Suprapubic skin (tissue), 4 donors: ENCODE results near the gene SCYL3. TPM values are rescaled to one million over a fixed set of nuclear protein-coding genes. Genes with fewer than 3 reads are reported as not detected.

Experiments used
- DNase-seq, 2 donors: peaks; one replicate each; pipeline ENCODE4 v3.0.0-alpha.2; 2019; ENCODE audit warnings: low spot score in 2 of 2
- H3K27ac ChIP-seq: fragments of 200-600 bp; sonication (generic); one replicate; pipeline ENCODE4 v1.5.1; 2019
- H3K27me3 ChIP-seq: fragments of 200-600 bp; sonication (generic); one replicate; pipeline ENCODE4 v1.5.1; 2019
- H3K36me3 ChIP-seq: fragments of 200-600 bp; sonication (generic); one replicate; pipeline ENCODE4 v1.5.1; 2019
- H3K4me1 ChIP-seq: fragments of 200-600 bp; sonication (generic); one replicate; pipeline ENCODE4 v1.5.1; 2019
- H3K4me3 ChIP-seq: fragments of 200-600 bp; sonication (generic); one replicate; pipeline ENCODE4 v1.5.1; 2019; ENCODE audit warnings: mild to moderate bottlenecking
- H3K9me3 ChIP-seq: fragments of 200-600 bp; sonication (generic); one replicate; pipeline ENCODE4 v1.5.1; 2019
- CTCF ChIP-seq, 2 donors: fragments of 200-600 bp in 1 of 2; fragments of 450-650 bp in 1 of 2; sonication (generic) in 1 of 2; IDR thresholded peaks; one replicate each; pipeline ENCODE4 v1.5.1; 2016 to 2019; ENCODE audit warnings: antibody characterized with exemption in 2 of 2, mild to moderate bottlenecking in 1 of 2, moderate library complexity in 1 of 2
- EP300 ChIP-seq: sonication (generic); formaldehyde crosslinking; IDR thresholded peaks from one replicate; pipeline ENCODE4 v1.6.1; 2017; ENCODE audit warnings: antibody characterized with exemption
- POLR2A ChIP-seq, 2 donors: fragments of 450-650 bp; IDR thresholded peaks; one replicate each; pipeline ENCODE4 v1.6.1; 2017; ENCODE audit warnings: antibody characterized with exemption in 2 of 2, mild to moderate bottlenecking in 2 of 2, moderate library complexity in 2 of 2
- POLR2AphosphoS5 ChIP-seq, 3 donors: sonication (generic); formaldehyde crosslinking; IDR thresholded peaks; one replicate each; pipeline ENCODE4 v1.6.1; 2017; ENCODE audit warnings: antibody characterized with exemption in 3 of 3
- WGBS: methylation state at CpG from one replicate; pipeline ENCODE4 v1.1.5; 2018; 5-methylcytosine and 5-hydroxymethylcytosine counted together
- total RNA-seq, 4 donors: library from RNA; depleted of rRNA; stranded (reverse); fragments of >200 nt; gene quantifications; one replicate each; pipeline ENCODE4 v1.1.0, GENCODE V29; 2016

The SCYL3 gene
- total RNA-seq, 4 donors from 2014 or later: 10.8 to 18.3 (median 14.6) TPM

- Histone ChIP-seq H3K4me1 (peaks cover under 1% of the 10 kb centered on the region), H3K36me3 (no peaks in the 10 kb centered on the region), H3K27ac (no peak overlapping the region), H3K27me3 (no peaks in the 10 kb centered on the region), H3K9me3 (no peaks in the 10 kb centered on the region), H3K4me3 (no peak overlapping the region)
- TF ChIP-seq POLR2AphosphoS5 (IDR thresholded peaks at IDR 0.05) (no peak), POLR2A (IDR thresholded peaks at IDR 0.05) (no peak), CTCF (IDR thresholded peaks at IDR 0.05) (no peak), EP300 (no peak)
- 61% methylated on average over 4 of the region's 4 CpGs for WGBS
- DNase-seq: no peak
Observed at GRCh38 chr1:169899519-169900217, 6.0 kb upstream of the SCYL3 start.

- TF ChIP-seq POLR2A (IDR thresholded peaks at IDR 0.05) (no peak), POLR2AphosphoS5 (IDR thresholded peaks at IDR 0.05) (no peak), CTCF (IDR thresholded peaks at IDR 0.05) (no peak), EP300 (no peak)
- Histone ChIP-seq H3K4me1 (peaks cover 23% of the 10 kb centered on the region), H3K36me3 (no peaks in the 10 kb centered on the region), H3K9me3 (no peaks in the 10 kb centered on the region), H3K27me3 (no peaks in the 10 kb centered on the region), H3K27ac (no peak overlapping the region), H3K4me3 (no peak overlapping the region)
- WGBS: 90% methylated on average over 4 of the region's 4 CpGs
- DNase-seq: no peak
Observed at GRCh38 chr1:169896013-169896412, 2.3 kb upstream of the SCYL3 start.

GRCh38 chr1:169894424-169895145 is 889 bp upstream of the SCYL3 start:
- no peak for TF ChIP-seq POLR2AphosphoS5 (IDR thresholded peaks at IDR 0.05)
- no peak for TF ChIP-seq CTCF (IDR thresholded peaks at IDR 0.05)
- no peak for TF ChIP-seq EP300
- no peak for TF ChIP-seq POLR2A (IDR thresholded peaks at IDR 0.05)
- H3K4me1 ChIP-seq: peaks cover 29% of the 10 kb centered on the region
- H3K36me3 ChIP-seq: no peaks in the 10 kb centered on the region
- 36% methylated on average over 15 of the region's 15 CpGs for WGBS
- no peaks in the 10 kb centered on the region for H3K27me3 ChIP-seq
- H3K9me3 ChIP-seq: no peaks in the 10 kb centered on the region
- H3K4me3 ChIP-seq: peak overlapping the region; percentile 84
- DNase-seq: no peak
- peak overlapping the region; percentile 96 for H3K27ac ChIP-seq

- H3K27me3 ChIP-seq: no peaks in the 10 kb centered on the region
- no peak for TF ChIP-seq CTCF (IDR thresholded peaks at IDR 0.05)
- TF ChIP-seq POLR2A (IDR thresholded peaks at IDR 0.05): no peak
- no peak for TF ChIP-seq EP300
- no peak for TF ChIP-seq POLR2AphosphoS5 (IDR thresholded peaks at IDR 0.05)
- H3K36me3 ChIP-seq: peaks cover 3% of the 10 kb centered on the region
- H3K9me3 ChIP-seq: no peaks in the 10 kb centered on the region
- DNase-seq: peak; percentile 76 to 83
- peaks cover 40% of the 10 kb centered on the region for H3K4me1 ChIP-seq
- peak overlapping the region; percentile 84 for H3K4me3 ChIP-seq
- H3K27ac ChIP-seq: peak overlapping the region; percentile 96
- 0% methylated on average over 45 of the region's 51 CpGs for WGBS
Observed at GRCh38 chr1:169892927-169893644, 610 bp downstream of the SCYL3 start.
